Measurements from ENCODE around the gene PELI1.
"Not testable (repeated sequence)": the region's sequence is repeated elsewhere in the genome, so short reads cannot be mapped to it uniquely, and the experiment has no call there.

PELI1 gene

DNA sequence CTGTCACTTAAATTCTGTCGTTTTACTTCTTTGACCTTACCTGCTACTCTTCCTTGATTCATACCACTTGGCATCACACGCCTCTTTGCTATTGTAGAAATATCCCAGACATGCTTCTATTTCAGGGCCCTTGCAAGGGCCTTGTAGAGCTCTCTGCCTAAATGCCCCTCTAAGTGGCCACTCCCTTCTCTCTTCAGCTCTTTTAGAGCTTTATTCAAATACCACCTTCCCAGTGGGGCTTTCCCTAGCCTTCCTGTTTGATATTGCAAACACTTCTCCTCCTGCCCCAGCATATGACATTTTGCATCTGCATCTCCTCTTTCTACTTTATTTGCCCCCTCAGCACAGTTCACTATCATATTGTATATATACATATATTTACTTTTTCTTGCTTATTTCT, 54.0 kb downstream of the PELI1 start:
- TF ChIP-seq, protein P1, sequence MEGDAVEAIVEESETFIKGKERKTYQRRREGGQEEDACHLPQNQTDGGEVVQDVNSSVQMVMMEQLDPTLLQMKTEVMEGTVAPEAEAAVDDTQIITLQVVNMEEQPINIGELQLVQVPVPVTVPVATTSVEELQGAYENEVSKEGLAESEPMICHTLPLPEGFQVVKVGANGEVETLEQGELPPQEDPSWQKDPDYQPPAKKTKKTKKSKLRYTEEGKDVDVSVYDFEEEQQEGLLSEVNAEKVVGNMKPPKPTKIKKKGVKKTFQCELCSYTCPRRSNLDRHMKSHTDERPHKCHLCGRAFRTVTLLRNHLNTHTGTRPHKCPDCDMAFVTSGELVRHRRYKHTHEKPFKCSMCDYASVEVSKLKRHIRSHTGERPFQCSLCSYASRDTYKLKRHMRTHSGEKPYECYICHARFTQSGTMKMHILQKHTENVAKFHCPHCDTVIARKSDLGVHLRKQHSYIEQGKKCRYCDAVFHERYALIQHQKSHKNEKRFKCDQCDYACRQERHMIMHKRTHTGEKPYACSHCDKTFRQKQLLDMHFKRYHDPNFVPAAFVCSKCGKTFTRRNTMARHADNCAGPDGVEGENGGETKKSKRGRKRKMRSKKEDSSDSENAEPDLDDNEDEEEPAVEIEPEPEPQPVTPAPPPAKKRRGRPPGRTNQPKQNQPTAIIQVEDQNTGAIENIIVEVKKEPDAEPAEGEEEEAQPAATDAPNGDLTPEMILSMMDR (IDR thresholded peaks at IDR 0.05; ENCODE audit: unreplicated experiment in 3 of 3) = no peak
- Mint-ChIP-seq H3K27ac (no peak overlapping the region), H3K9me3 (no peaks in the 10 kb centered on the region), H3K4me1 (peaks cover 10% of the 10 kb centered on the region), H3K36me3 (ENCODE audit: low read depth) (peaks cover 44% of the 10 kb centered on the region), H3K4me3 (no peak overlapping the region), H3K27me3 (ENCODE audit: low read depth) (no peaks in the 10 kb centered on the region)

DNA sequence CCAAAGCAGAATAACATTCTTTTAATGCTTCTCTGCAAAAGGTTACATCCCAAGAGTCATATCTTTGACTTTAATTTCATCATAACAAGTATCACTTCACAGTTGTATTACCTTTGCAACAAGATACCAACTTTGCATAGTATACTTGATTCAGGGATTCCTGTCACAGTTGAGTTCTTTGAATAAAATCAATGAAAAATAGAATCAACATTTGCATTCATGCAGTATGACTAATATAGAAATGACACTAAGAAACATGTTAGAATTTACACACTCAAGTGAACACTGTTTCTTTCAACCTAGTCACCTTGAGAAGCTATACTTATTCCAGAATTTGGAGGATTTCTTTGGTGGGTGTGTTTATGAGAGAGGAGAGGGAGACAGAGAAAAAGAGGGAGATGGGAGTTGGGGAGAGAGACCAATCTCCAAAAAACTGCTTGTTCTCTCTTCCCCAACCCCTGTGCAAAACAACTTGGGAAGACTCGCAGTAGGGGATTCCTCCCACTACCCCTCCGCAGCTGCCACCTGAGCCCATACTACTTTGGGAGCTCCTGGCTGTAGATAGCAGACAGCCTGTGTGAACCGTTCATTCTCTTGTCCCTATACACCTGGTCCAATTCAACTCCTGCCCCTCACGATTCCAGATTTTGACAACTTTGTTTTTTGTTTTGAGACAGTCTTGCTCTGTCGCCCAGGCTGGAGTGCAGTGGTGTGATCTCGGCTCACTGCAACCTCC, 57.7 kb downstream of the PELI1 start:
- no peaks in the 10 kb centered on the region for H3K9me3 Mint-ChIP-seq
- peaks cover 10% of the 10 kb centered on the region for H3K4me1 Mint-ChIP-seq
- H3K27ac Mint-ChIP-seq = no peak overlapping the region
- peaks cover 18% of the 10 kb centered on the region for H3K36me3 Mint-ChIP-seq (ENCODE audit: low read depth)
- TF ChIP-seq, protein P1 (IDR thresholded peaks at IDR 0.05; ENCODE audit: unreplicated experiment in 3 of 3) = no peak
- H3K4me3 Mint-ChIP-seq = no peak overlapping the region
- no peaks in the 10 kb centered on the region for H3K27me3 Mint-ChIP-seq (ENCODE audit: low read depth)

DNA sequence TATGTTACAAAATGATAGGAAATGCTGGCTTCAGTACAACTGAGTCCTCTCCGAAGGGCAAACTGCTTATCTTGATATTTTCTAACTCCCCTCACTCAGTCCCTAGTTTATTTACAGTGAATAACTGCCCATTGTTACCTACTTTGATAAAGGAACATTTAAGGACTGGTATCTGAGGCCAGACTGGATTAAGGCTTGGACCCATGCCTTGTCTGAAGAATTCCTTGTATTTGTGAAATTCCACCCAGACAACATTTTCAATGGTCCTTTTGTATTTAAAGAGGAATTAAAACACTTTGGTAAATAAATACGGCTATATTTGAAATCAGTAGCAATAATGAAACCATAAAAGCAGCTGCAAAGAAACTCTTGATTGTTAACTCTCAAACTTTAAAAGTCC, 58.3 kb downstream of the PELI1 start:
- H3K4me3 Mint-ChIP-seq = no peak overlapping the region
- peaks cover 12% of the 10 kb centered on the region for H3K36me3 Mint-ChIP-seq (ENCODE audit: low read depth)
- H3K27me3 Mint-ChIP-seq (ENCODE audit: low read depth) = no peaks in the 10 kb centered on the region

DNA sequence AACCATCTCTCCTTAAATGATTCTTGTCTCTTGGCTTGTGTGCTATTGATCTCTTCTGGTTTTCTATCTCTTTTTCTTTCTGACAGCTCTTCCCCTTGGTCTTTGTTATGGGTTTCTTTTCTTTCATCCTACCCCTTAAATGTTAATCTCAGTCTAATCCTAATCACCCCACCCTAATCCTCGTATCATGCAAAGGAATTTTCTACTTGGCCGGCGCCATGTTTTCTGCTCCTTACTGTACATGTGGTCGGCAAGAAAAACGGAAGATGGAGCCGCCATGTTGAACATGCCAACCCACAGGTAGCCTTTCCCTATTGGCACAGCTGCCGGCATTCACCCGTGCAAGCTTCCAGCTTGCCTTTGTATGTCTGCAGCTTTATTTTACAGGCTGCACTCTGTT, 63.2 kb downstream of the PELI1 start:
- Mint-ChIP-seq H3K9me3 (no peaks in the 10 kb centered on the region), H3K27me3 (ENCODE audit: low read depth) (peaks cover 3% of the 10 kb centered on the region), H3K4me3 (no peak overlapping the region), H3K27ac (no peak overlapping the region), H3K4me1 (no peaks in the 10 kb centered on the region), H3K36me3 (ENCODE audit: low read depth) (no peaks in the 10 kb centered on the region)
- TF ChIP-seq, protein P1 (IDR thresholded peaks at IDR 0.05; ENCODE audit: unreplicated experiment in 3 of 3) = no peak

More for the DNA sequence above, 58.3 kb downstream of the PELI1 start:
- TF ChIP-seq, protein P1 (IDR thresholded peaks at IDR 0.05; ENCODE audit: unreplicated experiment in 3 of 3) = no peak
- Mint-ChIP-seq H3K9me3 (no peaks in the 10 kb centered on the region), H3K27ac (no peak overlapping the region), H3K4me1 (peaks cover 10% of the 10 kb centered on the region)

DNA sequence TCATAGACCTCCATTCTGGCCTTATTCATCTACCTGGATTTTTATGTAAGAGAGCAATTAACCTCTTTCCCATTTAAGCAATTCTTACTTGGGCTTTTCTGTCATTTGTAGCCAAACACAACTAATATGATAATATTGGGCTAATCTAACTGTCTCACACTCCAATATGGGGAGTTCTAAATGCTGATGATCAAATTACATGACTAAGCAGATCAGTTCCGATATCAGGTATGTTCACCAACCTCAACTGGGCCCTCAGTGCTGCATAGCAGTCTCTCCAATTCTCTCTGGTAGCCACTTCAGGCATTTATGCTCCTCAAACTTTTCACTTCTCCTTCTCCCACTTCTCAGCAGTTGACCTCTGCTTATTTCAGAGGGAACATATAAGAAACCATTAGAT, 64.0 kb downstream of the PELI1 start:
- H3K27me3 Mint-ChIP-seq (ENCODE audit: low read depth) = peaks cover 3% of the 10 kb centered on the region
- H3K9me3 Mint-ChIP-seq = no peaks in the 10 kb centered on the region
- TF ChIP-seq, protein P1 (IDR thresholded peaks at IDR 0.05; ENCODE audit: unreplicated experiment in 3 of 3) = no peak
- H3K4me3 Mint-ChIP-seq = no peak overlapping the region
- no peaks in the 10 kb centered on the region for H3K4me1 Mint-ChIP-seq
- H3K36me3 Mint-ChIP-seq (ENCODE audit: low read depth) = no peaks in the 10 kb centered on the region
- H3K27ac Mint-ChIP-seq = no peak overlapping the region

DNA sequence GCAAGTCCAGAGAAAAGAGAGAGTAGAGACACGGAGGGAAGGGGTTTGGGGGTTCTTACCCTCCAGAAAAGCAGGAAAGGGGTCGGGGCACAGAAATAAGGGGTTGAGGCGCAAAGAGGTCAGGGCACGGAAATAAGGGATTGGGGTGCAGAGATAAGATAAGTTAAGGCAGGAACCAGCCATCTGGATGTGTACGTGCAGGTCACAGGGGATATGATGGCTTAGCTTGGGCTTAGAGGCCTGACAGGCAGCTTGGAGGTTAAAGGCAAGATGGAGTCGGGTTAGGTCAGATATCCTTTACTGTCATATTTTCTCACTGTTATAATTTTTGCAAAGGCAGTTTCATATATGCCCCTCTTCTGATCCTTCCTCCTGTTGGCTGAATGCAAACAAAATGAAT, 64.5 kb downstream of the PELI1 start:
- not testable (repeated sequence) for H3K4me3 Mint-ChIP-seq; H3K36me3 Mint-ChIP-seq (ENCODE audit: low read depth); H3K4me1 Mint-ChIP-seq; H3K27me3 Mint-ChIP-seq (ENCODE audit: low read depth); H3K27ac Mint-ChIP-seq; H3K9me3 Mint-ChIP-seq

DNA sequence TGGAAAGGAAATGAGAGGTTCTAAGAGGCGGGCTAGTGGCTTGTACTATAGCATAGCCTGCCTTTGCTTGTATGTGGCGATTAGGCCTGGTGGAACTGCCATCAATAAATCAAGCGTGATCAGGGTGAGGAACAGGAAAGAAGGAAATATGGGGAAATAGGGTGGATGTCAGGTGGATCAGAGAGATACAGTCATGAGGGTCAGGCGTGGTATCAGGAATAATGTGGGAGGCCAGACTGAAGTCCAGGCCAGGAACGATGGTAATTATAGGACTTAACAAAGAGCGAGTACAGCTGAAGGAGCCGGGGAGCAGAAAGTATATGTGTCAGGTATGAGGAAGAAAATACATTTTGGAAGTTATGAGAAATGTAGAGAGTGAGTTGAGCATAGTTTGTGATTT, 67.4 kb downstream of the PELI1 start:
- not testable (repeated sequence) for H3K27ac Mint-ChIP-seq; H3K4me3 Mint-ChIP-seq; H3K27me3 Mint-ChIP-seq (ENCODE audit: low read depth); H3K4me1 Mint-ChIP-seq; H3K9me3 Mint-ChIP-seq; H3K36me3 Mint-ChIP-seq (ENCODE audit: low read depth)

DNA sequence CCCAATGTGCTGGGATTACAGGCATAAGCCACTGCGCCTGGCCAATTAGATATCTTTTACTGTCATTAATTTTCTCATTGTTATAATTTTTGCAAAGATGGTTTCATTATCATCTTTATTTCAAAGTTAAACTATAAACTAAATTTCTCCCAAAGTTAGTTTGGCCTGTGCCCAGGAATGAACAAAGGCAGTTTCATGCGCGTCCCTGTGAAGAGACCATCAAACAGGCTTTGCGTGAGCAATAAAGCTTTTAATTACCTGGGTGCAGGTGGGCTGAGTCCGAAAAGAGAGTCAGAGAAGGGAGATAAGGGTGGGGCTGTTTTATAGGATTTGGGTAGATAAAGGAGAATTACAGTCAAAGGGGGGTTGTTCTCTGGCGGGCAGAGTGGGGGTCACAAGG, 69.6 kb downstream of the PELI1 start:
- H3K27me3 Mint-ChIP-seq (ENCODE audit: low read depth); H3K36me3 Mint-ChIP-seq (ENCODE audit: low read depth); H3K4me3 Mint-ChIP-seq; H3K27ac Mint-ChIP-seq; H3K9me3 Mint-ChIP-seq; H3K4me1 Mint-ChIP-seq: not testable (repeated sequence)
